ENCODE data around the gene LRG1. TPM values are rescaled to one million over a fixed set of nuclear protein-coding genes. Genes with fewer than 3 reads are reported as not detected.

Gene LRG1
- total RNA-seq, 8 experiments from 2014 or later, result 0.07 to 0.63 (median 0.22) TPM

- no peaks in the 10 kb centered on the region for H3K4me1 ChIP-seq (replicated peaks in 1 of 2)
- in situ Hi-C loops (cut with MboI; ENCODE audit: low pct_unique_long_range_greater_than_20kb in 2 of 9, low sequenced_read_pairs in 9 of 9, unreplicated experiment in 9 of 9), result no loop called here
- peak; percentile 48 to 88 (median 56) for ATAC-seq (replicated peaks in 6 of 8)
- H3K4me3 ChIP-seq, result no peak overlapping the region
- WGBS, 10 experiments, result 0 to 100% (median 30%) methylated on average over 1 to 5 of the region's 23 CpGs; no CpG with 5 or more reads in 4 of the 10 experiments
- no peak overlapping the region for H3K27ac ChIP-seq
Measured at GRCh38 chr19:4524808-4525562, 14.9 kb downstream of the LRG1 start.

GRCh38 chr19:4523306-4524110 is 16.3 kb downstream of the LRG1 start:
- Histone ChIP-seq H3K4me1 (replicated peaks in 1 of 2) (no peaks in the 10 kb centered on the region), H3K27ac (no peak overlapping the region), H3K4me3 (no peak overlapping the region)
- peak in 7 of 8 experiments; percentile 13 to 53 (median 26) for ATAC-seq (replicated peaks in 6 of 8)
- 0 to 54% (median 10%) methylated on average over 1 to 6 of the region's 53 CpGs; no CpG with 5 or more reads in 5 of the 10 experiments for WGBS, 10 experiments
- in situ Hi-C loops (cut with MboI; ENCODE audit: low pct_unique_long_range_greater_than_20kb in 2 of 9, low sequenced_read_pairs in 9 of 9, unreplicated experiment in 9 of 9), result no loop called here

- Histone ChIP-seq H3K4me3 (no peak overlapping the region), H3K27ac (no peak overlapping the region), H3K4me1 (replicated peaks in 1 of 2) (no peaks in the 10 kb centered on the region)
- WGBS, 10 experiments, result 65 to 100% (median 88%) methylated on average over 1 to 8 of the region's 15 CpGs; no CpG with 5 or more reads in 1 of the 10 experiments
- in situ Hi-C loops (cut with MboI; ENCODE audit: low pct_unique_long_range_greater_than_20kb in 2 of 9, low sequenced_read_pairs in 9 of 9, unreplicated experiment in 9 of 9), result no loop called here
- ATAC-seq (replicated peaks in 6 of 8), result no peak
Measured at GRCh38 chr19:4522291-4523002, 17.4 kb downstream of the LRG1 start.

- Histone ChIP-seq H3K4me1 (replicated peaks in 1 of 2) (no peaks in the 10 kb centered on the region), H3K27ac (no peak overlapping the region), H3K4me3 (no peak overlapping the region)
- ATAC-seq (replicated peaks in 6 of 8), result no peak
- in situ Hi-C loops (cut with MboI; ENCODE audit: low pct_unique_long_range_greater_than_20kb in 2 of 9, low sequenced_read_pairs in 9 of 9, unreplicated experiment in 9 of 9), result no loop called here
- 20 to 96% (median 78%) methylated on average over 1 to 4 of the region's 5 CpGs; no CpG with 5 or more reads in 3 of the 10 experiments for WGBS, 10 experiments
Measured at GRCh38 chr19:4521888-4522242, 18.0 kb downstream of the LRG1 start.

- Histone ChIP-seq H3K4me1 (replicated peaks in 1 of 2) (no peaks in the 10 kb centered on the region), H3K4me3 (no peak overlapping the region), H3K27ac (no peak overlapping the region)
- peak in 1 of 8 experiments; percentile 25 for ATAC-seq (replicated peaks in 6 of 8)
- in situ Hi-C loops (cut with MboI; ENCODE audit: low pct_unique_long_range_greater_than_20kb in 2 of 9, low sequenced_read_pairs in 9 of 9, unreplicated experiment in 9 of 9), result no loop called here
- WGBS, 10 experiments, result 36 to 87% (median 79%) methylated on average over 3 to 6 of the region's 11 CpGs; no CpG with 5 or more reads in 2 of the 10 experiments
Measured at GRCh38 chr19:4521170-4521887, 18.5 kb downstream of the LRG1 start.

GRCh38 chr19:4519521-4520277 is 20.1 kb downstream of the LRG1 start:
- WGBS, 10 experiments, result 17 to 100% (median 60%) methylated on average over 1 to 7 of the region's 9 CpGs; no CpG with 5 or more reads in 3 of the 10 experiments
- H3K4me1 ChIP-seq (replicated peaks in 1 of 2), result no peaks in the 10 kb centered on the region
- H3K27ac ChIP-seq, result no peak overlapping the region
- peak in 5 of 8 experiments; percentile 21 to 46 (median 31) for ATAC-seq (replicated peaks in 6 of 8)
- in situ Hi-C loops (cut with MboI; ENCODE audit: low pct_unique_long_range_greater_than_20kb in 2 of 9, low sequenced_read_pairs in 9 of 9, unreplicated experiment in 9 of 9), result no loop called here
- H3K4me3 ChIP-seq, result no peak overlapping the region

GRCh38 chr19:4519172-4519496 is 20.7 kb downstream of the LRG1 start:
- Histone ChIP-seq H3K27ac (no peak overlapping the region), H3K4me3 (no peak overlapping the region), H3K4me1 (replicated peaks in 1 of 2) (no peaks in the 10 kb centered on the region)
- in situ Hi-C loops (cut with MboI; ENCODE audit: low pct_unique_long_range_greater_than_20kb in 2 of 9, low sequenced_read_pairs in 9 of 9, unreplicated experiment in 9 of 9), result no loop called here
- ATAC-seq (replicated peaks in 6 of 8), result no peak
- WGBS, 10 experiments, result 90 to 100% (median 95%) methylated on average over 1 to 4 of the region's 6 CpGs; no CpG with 5 or more reads in 7 of the 10 experiments

GRCh38 chr19:4518345-4519171 is 21.3 kb downstream of the LRG1 start, which contains the start of gene PLIN4:
TSS of gene PLIN4 (minus strand) at chr19:4518486. CDS start at chr19:4518272, 214 bp downstream.
- 50 to 100% (median 89%) methylated on average over 1 to 7 of the region's 34 CpGs; no CpG with 5 or more reads in 4 of the 10 experiments for WGBS, 10 experiments
- ATAC-seq (replicated peaks in 6 of 8), result peak; percentile 9 to 58 (median 41)
- H3K4me1 ChIP-seq (replicated peaks in 1 of 2), result no peaks in the 10 kb centered on the region
- in situ Hi-C loops (cut with MboI; ENCODE audit: low pct_unique_long_range_greater_than_20kb in 2 of 9, low sequenced_read_pairs in 9 of 9, unreplicated experiment in 9 of 9), result no loop called here
- H3K27ac ChIP-seq, result no peak within 1 kb of the TSS
- H3K4me3 ChIP-seq, result no peak within 1 kb of the TSS

- H3K4me1 ChIP-seq (replicated peaks in 1 of 2), result no peaks in the 10 kb centered on the region
- no peak overlapping the region for H3K4me3 ChIP-seq
- WGBS, 10 experiments, result 48 to 87% (median 70%) methylated on average over 2 to 7 of the region's 24 CpGs; no CpG with 5 or more reads in 7 of the 10 experiments
- in situ Hi-C loops (cut with MboI; ENCODE audit: low pct_unique_long_range_greater_than_20kb in 2 of 9, low sequenced_read_pairs in 9 of 9, unreplicated experiment in 9 of 9), result no loop called here
- no peak overlapping the region for H3K27ac ChIP-seq
- ATAC-seq (replicated peaks in 6 of 8), result peak in 1 of 8 experiments; percentile 3
Measured at GRCh38 chr19:4517451-4518057, 22.3 kb downstream of the LRG1 start.

- Histone ChIP-seq H3K4me3 (no peak overlapping the region), H3K27ac (no peak overlapping the region), H3K4me1 (replicated peaks in 1 of 2) (no peaks in the 10 kb centered on the region)
- in situ Hi-C loops (cut with MboI; ENCODE audit: low pct_unique_long_range_greater_than_20kb in 2 of 9, low sequenced_read_pairs in 9 of 9, unreplicated experiment in 9 of 9), result no loop called here
- ATAC-seq (replicated peaks in 6 of 8), result peak in 6 of 8 experiments; percentile 20 to 32 (median 28)
- 54% methylated on average over 5 of the region's 8 CpGs; no CpG with 5 or more reads in 9 of the 10 experiments for WGBS, 10 experiments
Measured at GRCh38 chr19:4516939-4517300, 22.9 kb downstream of the LRG1 start.
